ENCODE data around the gene HNRNPUL2. TPM values are rescaled to one million over a fixed set of nuclear protein-coding genes. Genes with fewer than 3 reads are reported as not detected.
"Not testable (repeated sequence)": the region's sequence is repeated elsewhere in the genome, so short reads cannot be mapped to it uniquely, and the experiment has no call there.

HNRNPUL2 gene
- total RNA-seq, 2 donors from 2014 or later = 48.1 to 49.8 TPM

- no peaks in the 10 kb centered on the region for H3K9me3 Mint-ChIP-seq
- no peaks in the 10 kb centered on the region for H3K27me3 Mint-ChIP-seq (ENCODE audit: insufficient read depth)
- 92 to 96% methylated on average over 4 to 7 of the region's 9 CpGs for WGBS, 2 experiments (ENCODE audit: insufficient coverage in 1 of 2, insufficient read length in 1 of 2)
- peaks cover 4% of the 10 kb centered on the region for H3K4me1 Mint-ChIP-seq
- H3K36me3 ChIP-seq (ENCODE audit: control insufficient read depth, insufficient read depth, low read length) = peaks cover 14% of the 10 kb centered on the region
- H3K9ac ChIP-seq (ENCODE audit: extremely low read depth, low read length, poor library complexity, severe bottlenecking) = no peak overlapping the region
- H3K27ac ChIP-seq (ENCODE audit: low read depth, low read length) = peak overlapping the region; percentile 68
- peaks cover 22% of the 10 kb centered on the region for H3K36me3 Mint-ChIP-seq (ENCODE audit: low read depth)
- no peaks in the 10 kb centered on the region for H3K4me1 ChIP-seq (ENCODE audit: control insufficient read depth, insufficient read depth, low read length)
- no peak for DNase-seq
- H3K4me3 ChIP-seq (ENCODE audit: low read length) = no peak overlapping the region
- no peaks in the 10 kb centered on the region for H3K27me3 ChIP-seq (ENCODE audit: control insufficient read depth, insufficient read depth, low read length, poor library complexity, severe bottlenecking)
- no peak overlapping the region for H3K4me3 Mint-ChIP-seq
- TF ChIP-seq, protein P1, sequence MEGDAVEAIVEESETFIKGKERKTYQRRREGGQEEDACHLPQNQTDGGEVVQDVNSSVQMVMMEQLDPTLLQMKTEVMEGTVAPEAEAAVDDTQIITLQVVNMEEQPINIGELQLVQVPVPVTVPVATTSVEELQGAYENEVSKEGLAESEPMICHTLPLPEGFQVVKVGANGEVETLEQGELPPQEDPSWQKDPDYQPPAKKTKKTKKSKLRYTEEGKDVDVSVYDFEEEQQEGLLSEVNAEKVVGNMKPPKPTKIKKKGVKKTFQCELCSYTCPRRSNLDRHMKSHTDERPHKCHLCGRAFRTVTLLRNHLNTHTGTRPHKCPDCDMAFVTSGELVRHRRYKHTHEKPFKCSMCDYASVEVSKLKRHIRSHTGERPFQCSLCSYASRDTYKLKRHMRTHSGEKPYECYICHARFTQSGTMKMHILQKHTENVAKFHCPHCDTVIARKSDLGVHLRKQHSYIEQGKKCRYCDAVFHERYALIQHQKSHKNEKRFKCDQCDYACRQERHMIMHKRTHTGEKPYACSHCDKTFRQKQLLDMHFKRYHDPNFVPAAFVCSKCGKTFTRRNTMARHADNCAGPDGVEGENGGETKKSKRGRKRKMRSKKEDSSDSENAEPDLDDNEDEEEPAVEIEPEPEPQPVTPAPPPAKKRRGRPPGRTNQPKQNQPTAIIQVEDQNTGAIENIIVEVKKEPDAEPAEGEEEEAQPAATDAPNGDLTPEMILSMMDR (conservative IDR thresholded peaks at IDR 0.05) = no peak
- H3K9me3 ChIP-seq (ENCODE audit: control insufficient read depth, low read length) = no peaks in the 10 kb centered on the region
- H3K27ac Mint-ChIP-seq = no peak overlapping the region
Measured at GRCh38 chr11:62747475-62748160, 20.4 kb upstream of the HNRNPUL2 start.

GRCh38 chr11:62737196-62737595 lies 9.9 kb upstream of the HNRNPUL2 start:
- TF ChIP-seq, protein P1 (conservative IDR thresholded peaks at IDR 0.05) = no peak
- H3K27me3 Mint-ChIP-seq (ENCODE audit: insufficient read depth) = no peaks in the 10 kb centered on the region

DNA sequence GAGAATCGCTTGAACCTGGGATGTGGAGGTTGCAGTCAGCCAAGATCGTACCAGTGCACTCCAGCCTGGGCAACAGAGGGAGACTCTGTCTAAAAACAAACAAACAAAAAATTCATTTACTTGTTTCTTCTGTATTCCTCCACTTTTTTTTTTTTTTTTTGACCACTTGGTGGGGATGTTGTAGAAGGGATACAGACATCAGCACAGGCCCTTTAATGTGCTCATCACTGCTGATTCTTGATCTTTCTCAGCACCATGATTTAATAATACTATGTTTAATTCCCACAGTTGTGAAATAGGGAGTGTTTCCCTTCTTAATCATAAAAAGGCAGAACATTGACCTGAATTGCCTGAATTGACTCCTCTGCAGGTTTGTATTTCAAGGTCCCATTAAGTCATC lies 5.6 kb upstream of the HNRNPUL2 start:
- Histone ChIP-seq H3K36me3 (ENCODE audit: control insufficient read depth, insufficient read depth, low read length) (peaks cover 41% of the 10 kb centered on the region), H3K27ac (ENCODE audit: low read depth, low read length) (no peak overlapping the region), H3K27me3 (ENCODE audit: control insufficient read depth, insufficient read depth, low read length, poor library complexity, severe bottlenecking) (no peaks in the 10 kb centered on the region), H3K4me1 (ENCODE audit: control insufficient read depth, insufficient read depth, low read length) (no peaks in the 10 kb centered on the region), H3K4me3 (ENCODE audit: low read length) (no peak overlapping the region), H3K9me3 (ENCODE audit: control insufficient read depth, low read length) (no peaks in the 10 kb centered on the region), H3K9ac (ENCODE audit: extremely low read depth, low read length, poor library complexity, severe bottlenecking) (no peak overlapping the region)
- WGBS, 2 experiments (ENCODE audit: insufficient coverage in 1 of 2, insufficient read length in 1 of 2) = 94% methylated on average over 2 of the region's 2 CpGs; no CpG with 5 or more reads in 1 of the 2 experiments
- Mint-ChIP-seq H3K4me1 (peaks cover 4% of the 10 kb centered on the region), H3K27me3 (ENCODE audit: insufficient read depth) (no peaks in the 10 kb centered on the region), H3K27ac (no peak overlapping the region), H3K36me3 (ENCODE audit: low read depth) (peaks cover 29% of the 10 kb centered on the region), H3K4me3 (no peak overlapping the region), H3K9me3 (no peaks in the 10 kb centered on the region)
- no peak for DNase-seq
- TF ChIP-seq, protein P1 (conservative IDR thresholded peaks at IDR 0.05) = peak; percentile 59

More at GRCh38 chr11:62737196-62737595, 9.9 kb upstream of the HNRNPUL2 start:
- no peaks in the 10 kb centered on the region for H3K27me3 ChIP-seq (ENCODE audit: control insufficient read depth, insufficient read depth, low read length, poor library complexity, severe bottlenecking)
- no peak overlapping the region for H3K4me3 Mint-ChIP-seq
- no peak overlapping the region for H3K9ac ChIP-seq (ENCODE audit: extremely low read depth, low read length, poor library complexity, severe bottlenecking)
- H3K27ac Mint-ChIP-seq = no peak overlapping the region
- H3K27ac ChIP-seq (ENCODE audit: low read depth, low read length) = no peak overlapping the region
- no peak for DNase-seq
- no peak overlapping the region for H3K4me3 ChIP-seq (ENCODE audit: low read length)
- H3K9me3 Mint-ChIP-seq = no peaks in the 10 kb centered on the region
- H3K4me1 ChIP-seq (ENCODE audit: control insufficient read depth, insufficient read depth, low read length) = no peaks in the 10 kb centered on the region
- H3K9me3 ChIP-seq (ENCODE audit: control insufficient read depth, low read length) = no peaks in the 10 kb centered on the region
- no peaks in the 10 kb centered on the region for H3K4me1 Mint-ChIP-seq
- peaks cover 55% of the 10 kb centered on the region for H3K36me3 ChIP-seq (ENCODE audit: control insufficient read depth, insufficient read depth, low read length)
- peaks cover 38% of the 10 kb centered on the region for H3K36me3 Mint-ChIP-seq (ENCODE audit: low read depth)

GRCh38 chr11:62730076-62730475 lies 2.8 kb upstream of the HNRNPUL2 start:
- not testable (repeated sequence) for H3K4me1 ChIP-seq (ENCODE audit: control insufficient read depth, insufficient read depth, low read length); H3K27me3 ChIP-seq (ENCODE audit: control insufficient read depth, insufficient read depth, low read length, poor library complexity, severe bottlenecking); H3K9ac ChIP-seq (ENCODE audit: extremely low read depth, low read length, poor library complexity, severe bottlenecking); H3K4me1 Mint-ChIP-seq; H3K9me3 ChIP-seq (ENCODE audit: control insufficient read depth, low read length); DNase-seq; H3K27ac ChIP-seq (ENCODE audit: low read depth, low read length); H3K9me3 Mint-ChIP-seq; H3K27me3 Mint-ChIP-seq (ENCODE audit: insufficient read depth)
- H3K27ac Mint-ChIP-seq = peak overlapping the region; percentile 35
- Histone ChIP-seq H3K4me3 (ENCODE audit: low read length) (peak overlapping the region; percentile 97), H3K36me3 (ENCODE audit: control insufficient read depth, insufficient read depth, low read length) (peaks cover 28% of the 10 kb centered on the region)
- H3K36me3 Mint-ChIP-seq (ENCODE audit: low read depth) = peaks cover 24% of the 10 kb centered on the region
- 90 to 94% methylated on average over 13 to 14 of the region's 14 CpGs for WGBS, 2 experiments (ENCODE audit: insufficient coverage in 1 of 2, insufficient read length in 1 of 2)
- peak overlapping the region; percentile 96 for H3K4me3 Mint-ChIP-seq
